OCI-LY1 (cell line): ENCODE data around the gene NAGLU.

Experiments used
- H2AFZ ChIP-seq: fragments of 200-600 bp; sonication (generic), shearing (Covaris generic); 2 replicates; pipeline ENCODE4 v1.6.0; 2014; ENCODE audit warnings: antibody characterized with exemption, mild to moderate bottlenecking, low read length
- H3F3A ChIP-seq: fragments of 200-600 bp; sonication (generic), shearing (Covaris generic); 2 replicates; pipeline ENCODE4 v1.6.0; 2014; ENCODE audit warnings: mild to moderate bottlenecking, antibody characterized with exemption, low read length, moderate library complexity; ENCODE audit not compliant: insufficient read depth
- H3K27ac ChIP-seq: fragments of 200-600 bp; sonication (generic); 2 replicates; pipeline ENCODE4 v1.5.1; 2014; ENCODE audit warnings: low read length, mixed run types, mild to moderate bottlenecking, low read depth; ENCODE audit not compliant: poor library complexity, severe bottlenecking
- H3K27me3 ChIP-seq: fragments of 200-600 bp; sonication (generic); 2 replicates; pipeline ENCODE4 v1.6.0; 2014; ENCODE audit warnings: antibody characterized with exemption, mild to moderate bottlenecking, low read length, moderate library complexity; ENCODE audit not compliant: insufficient read depth
- H3K36me3 ChIP-seq: fragments of 200-600 bp; sonication (generic); 2 replicates; pipeline ENCODE4 v1.6.1; 2014; ENCODE audit warnings: mild to moderate bottlenecking, antibody characterized with exemption, low read length, moderate library complexity, mixed read lengths; ENCODE audit not compliant: insufficient read depth
- H3K4me1 ChIP-seq: fragments of 200-600 bp; sonication (generic); 2 replicates; pipeline ENCODE4 v1.5.1; 2014; ENCODE audit warnings: mild to moderate bottlenecking, low read length, moderate library complexity; ENCODE audit not compliant: insufficient read depth, severe bottlenecking
- H3K4me2 ChIP-seq: fragments of 200-600 bp; sonication (generic), shearing (Covaris generic); 2 replicates; pipeline ENCODE4 v1.6.1; 2014; ENCODE audit warnings: low read length
- H3K4me3 ChIP-seq: fragments of 200-600 bp; sonication (generic); 2 replicates; pipeline ENCODE4 v1.5.1; 2014; ENCODE audit warnings: low read length, low read depth, mild to moderate bottlenecking, mixed read lengths; ENCODE audit not compliant: poor library complexity, severe bottlenecking
- H3K79me2 ChIP-seq: fragments of 200-600 bp; shearing (Covaris generic); 2 replicates; pipeline ENCODE4 v1.6.1; 2016; ENCODE audit warnings: mixed run types, low read length, mixed read lengths; ENCODE audit not compliant: insufficient read depth
- H3K9ac ChIP-seq: fragments of 200-600 bp; sonication (generic), shearing (Covaris generic); 2 replicates; pipeline ENCODE4 v1.6.1; 2014; ENCODE audit warnings: mild to moderate bottlenecking, low read length, mixed read lengths
- H3K9me2 ChIP-seq: fragments of 200-600 bp; sonication (generic), shearing (Covaris generic); 2 replicates; pipeline ENCODE4 v1.6.1; 2014; ENCODE audit warnings: low read depth, mild to moderate bottlenecking, low read length, mixed read lengths
- H3K9me3 ChIP-seq: fragments of 200-600 bp; shearing (Covaris generic); 2 replicates; pipeline ENCODE4 v1.6.1; 2014; ENCODE audit warnings: low read length, mixed read lengths
- H4K20me1 ChIP-seq: fragments of 200-600 bp; sonication (generic), shearing (Covaris generic); 2 replicates; pipeline ENCODE4 v1.6.0; 2016; ENCODE audit warnings: mild to moderate bottlenecking, low read length; ENCODE audit not compliant: insufficient read depth
- EZH2 ChIP-seq: fragments of 200-600 bp; sonication (generic), shearing (Covaris generic); IDR thresholded peaks from 2 replicates; pipeline ENCODE4 v1.8.0; 2017; ENCODE audit warnings: borderline replicate concordance, mixed run types, mild to moderate bottlenecking, antibody characterized with exemption, low read length, moderate library complexity, mixed read lengths
- TF ChIP-seq, protein P1 (sequence below): fragments of 200-600 bp; sonication (generic), shearing (Covaris generic); IDR thresholded peaks from 2 replicates; pipeline ENCODE4 v1.5.1; 2017; ENCODE audit warnings: mild to moderate bottlenecking, antibody characterized with exemption, low read length, moderate library complexity, mixed read lengths

NAGLU gene

DNA sequence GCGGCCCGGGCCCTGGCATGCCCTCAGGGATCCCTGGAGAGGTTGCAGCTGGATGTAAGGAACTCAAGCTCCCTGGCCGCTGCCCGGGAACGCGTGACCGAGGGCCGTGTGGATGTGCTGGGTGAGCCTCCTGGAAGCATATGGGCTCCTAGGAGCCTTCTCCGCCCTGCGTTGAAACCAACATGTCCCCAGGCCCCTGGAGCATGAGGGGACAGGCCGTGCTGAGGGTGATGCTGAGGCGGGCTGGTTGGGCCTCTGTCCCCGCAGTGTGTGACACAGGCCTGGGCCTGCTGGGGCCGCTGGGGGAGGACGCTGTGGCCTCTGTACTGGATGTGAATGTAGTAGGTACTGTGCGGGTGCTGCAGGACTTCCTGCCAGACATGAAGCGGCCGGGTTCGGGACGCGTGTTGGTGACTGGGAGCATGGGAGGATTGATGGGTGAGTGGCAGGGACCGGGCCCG, 11.0 kb downstream of the NAGLU start:
- H3K9ac ChIP-seq: no peak overlapping the region
- H3K27me3 ChIP-seq: no peaks in the 10 kb centered on the region
- H3K27ac ChIP-seq: no peak overlapping the region
- TF ChIP-seq, protein P1, sequence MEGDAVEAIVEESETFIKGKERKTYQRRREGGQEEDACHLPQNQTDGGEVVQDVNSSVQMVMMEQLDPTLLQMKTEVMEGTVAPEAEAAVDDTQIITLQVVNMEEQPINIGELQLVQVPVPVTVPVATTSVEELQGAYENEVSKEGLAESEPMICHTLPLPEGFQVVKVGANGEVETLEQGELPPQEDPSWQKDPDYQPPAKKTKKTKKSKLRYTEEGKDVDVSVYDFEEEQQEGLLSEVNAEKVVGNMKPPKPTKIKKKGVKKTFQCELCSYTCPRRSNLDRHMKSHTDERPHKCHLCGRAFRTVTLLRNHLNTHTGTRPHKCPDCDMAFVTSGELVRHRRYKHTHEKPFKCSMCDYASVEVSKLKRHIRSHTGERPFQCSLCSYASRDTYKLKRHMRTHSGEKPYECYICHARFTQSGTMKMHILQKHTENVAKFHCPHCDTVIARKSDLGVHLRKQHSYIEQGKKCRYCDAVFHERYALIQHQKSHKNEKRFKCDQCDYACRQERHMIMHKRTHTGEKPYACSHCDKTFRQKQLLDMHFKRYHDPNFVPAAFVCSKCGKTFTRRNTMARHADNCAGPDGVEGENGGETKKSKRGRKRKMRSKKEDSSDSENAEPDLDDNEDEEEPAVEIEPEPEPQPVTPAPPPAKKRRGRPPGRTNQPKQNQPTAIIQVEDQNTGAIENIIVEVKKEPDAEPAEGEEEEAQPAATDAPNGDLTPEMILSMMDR: no peak
- TF ChIP-seq EZH2: no peak
- no peaks in the 10 kb centered on the region for H3K9me2 ChIP-seq
- peaks cover 17% of the 10 kb centered on the region for H3K36me3 ChIP-seq
- H2AFZ ChIP-seq: no peak overlapping the region
- no peaks in the 10 kb centered on the region for H3F3A ChIP-seq
- H3K79me2 ChIP-seq: no peaks in the 10 kb centered on the region
- H3K9me3 ChIP-seq: no peaks in the 10 kb centered on the region
- no peaks in the 10 kb centered on the region for H4K20me1 ChIP-seq
- H3K4me2 ChIP-seq: no peak overlapping the region
- no peak overlapping the region for H3K4me3 ChIP-seq
- H3K4me1 ChIP-seq: peaks cover 14% of the 10 kb centered on the region

DNA sequence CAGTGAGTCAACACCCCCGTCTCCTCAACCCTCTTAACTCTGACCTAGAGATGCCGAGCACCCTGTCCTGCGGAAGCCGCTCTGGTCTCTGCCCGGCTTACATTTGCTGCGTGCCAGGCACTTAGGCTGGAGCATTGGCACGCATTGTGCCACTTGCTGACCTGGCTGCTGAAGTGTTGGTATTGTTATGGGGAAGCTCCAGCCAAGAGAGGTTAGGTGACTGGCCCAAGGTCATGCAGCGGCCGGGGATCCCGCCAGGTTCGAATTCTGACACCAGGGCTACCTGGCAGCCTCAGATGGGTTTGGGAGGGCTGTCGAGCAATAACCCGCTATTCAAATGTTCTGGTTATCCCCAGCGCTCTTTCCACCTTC, 11.6 kb downstream of the NAGLU start:
- Histone ChIP-seq H3K4me2 (peak overlapping the region; percentile 74), H2AFZ (no peak overlapping the region), H3K4me3 (peak overlapping the region; percentile 64), H3K36me3 (peaks cover 16% of the 10 kb centered on the region), H3K79me2 (no peaks in the 10 kb centered on the region), H3K27ac (no peak overlapping the region), H3K9me3 (no peaks in the 10 kb centered on the region), H3K9me2 (no peaks in the 10 kb centered on the region), H4K20me1 (no peaks in the 10 kb centered on the region), H3K27me3 (no peaks in the 10 kb centered on the region), H3F3A (no peaks in the 10 kb centered on the region), H3K9ac (peak overlapping the region; percentile 36; the same call in 1 of the 2 replicates), H3K4me1 (peaks cover 14% of the 10 kb centered on the region)
- no peak for TF ChIP-seq EZH2
- TF ChIP-seq, protein P1: no peak

DNA sequence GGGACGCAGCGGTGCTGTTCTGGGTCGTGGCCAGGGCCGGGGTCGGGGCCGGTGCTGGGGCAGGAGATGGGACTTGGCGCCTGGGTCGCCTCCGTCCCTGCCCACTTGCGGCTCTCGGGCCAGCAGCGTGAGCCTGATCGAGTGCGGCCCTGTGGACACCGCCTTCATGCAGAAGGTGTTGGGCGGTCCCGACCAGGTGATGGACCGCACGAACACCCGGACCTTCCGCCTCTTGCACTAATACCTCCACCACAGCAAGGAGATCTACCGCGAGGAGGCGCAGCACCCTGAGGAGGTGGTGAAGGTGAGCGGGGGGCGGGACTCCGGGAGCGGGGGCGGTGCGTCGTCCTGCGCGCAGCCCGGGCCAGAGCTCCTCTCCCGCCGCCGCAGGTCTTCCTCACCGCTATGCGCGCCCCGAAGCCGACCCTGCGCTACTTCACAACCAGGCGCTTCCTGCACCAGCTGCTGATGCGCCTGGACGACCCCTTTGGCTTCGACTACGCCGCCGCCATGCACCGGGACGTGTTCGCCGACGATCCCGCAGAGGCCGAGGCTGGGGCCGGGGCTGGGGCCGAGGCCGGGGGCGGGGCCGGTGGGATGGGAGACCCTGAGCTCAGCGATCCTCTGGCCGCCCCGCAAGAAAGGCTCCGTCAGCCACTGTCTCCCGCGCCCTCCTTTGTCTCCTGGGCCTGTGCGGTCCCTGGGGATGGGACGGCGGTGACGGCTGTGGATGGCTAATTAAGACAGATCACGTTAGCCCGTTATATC, 12.2 kb downstream of the NAGLU start:
- Histone ChIP-seq H2AFZ (no peak overlapping the region), H3K36me3 (peaks cover 12% of the 10 kb centered on the region), H3K9me2 (no peaks in the 10 kb centered on the region), H3K4me1 (peaks cover 14% of the 10 kb centered on the region), H3K9ac (peak overlapping the region; percentile 56; the same call in 1 of the 2 replicates), H3K27me3 (no peaks in the 10 kb centered on the region), H3K27ac (no peak overlapping the region), H3K79me2 (no peaks in the 10 kb centered on the region), H3K9me3 (no peaks in the 10 kb centered on the region), H3K4me2 (peak overlapping the region; percentile 74), H3F3A (no peaks in the 10 kb centered on the region), H4K20me1 (no peaks in the 10 kb centered on the region), H3K4me3 (peak overlapping the region; percentile 64)
- TF ChIP-seq, protein P1: peak; percentile 76
- TF ChIP-seq EZH2: no peak
